ENCODE data around the gene RFTN1. TPM values are rescaled to one million over a fixed set of nuclear protein-coding genes. Genes with fewer than 3 reads are reported as not detected.
A peak's percentile ranks its signal among the peaks of the same experiment; 100 is the strongest.

RFTN1 gene
- total and polyA plus RNA-seq, 9 of the 15 experiments (the other 6 are each of a cell fraction or from before 2014, with no cell fraction given) = 0.08 to 0.51 (median 0.11) TPM; not detected in 6

- TF ChIP-seq JUN (IDR thresholded peaks at IDR 0.05; ENCODE audit: borderline replicate concordance, low read depth, low read length) (no peak), JUN (CRISPR knock-in tag; IDR thresholded peaks at IDR 0.05; ENCODE audit: borderline replicate concordance) (no peak), ZC3H11A (IDR thresholded peaks at IDR 0.05; ENCODE audit: low read depth, low read length) (no peak), XRCC4 (IDR thresholded peaks at IDR 0.05; ENCODE audit: extremely low read depth, insufficient read depth, insufficient read length) (no peak), GABPB1 (CRISPR knock-in tag; IDR thresholded peaks at IDR 0.05) (0 out of 2 replicates have a peak, but pooled peaks have one; percentile 22)
These were observed 246.8 kb downstream of the RFTN1 start (continued) for GRCh38 chr3:16266714-16267113.

Other genes starting within 250 kb of the RFTN1 start
- 15.9 and 16.0 TPM in 2 replicates for gene DPH3, start 248.8 kb downstream of the RFTN1 start, total RNA-seq (2014; rRNA removed)
- gene DPH3, start 248.8 kb downstream of the RFTN1 start, total RNA-seq (2014; rRNA removed; fragmentation: Illumina TruSeq; extraction: Trizol) = 32.8 and 34.2 TPM in 2 replicates
- gene DPH3, start 248.8 kb downstream of the RFTN1 start, total RNA-seq (2015; rRNA removed; fragmentation: Illumina TruSeq; extraction: Trizol) = 26.9 and 30.3 TPM in 2 replicates
- 44.0 and 46.0 TPM in 2 replicates for gene DPH3, start 248.8 kb downstream of the RFTN1 start, total RNA-seq (2021)
- gene DPH3, start 248.8 kb downstream of the RFTN1 start, polyA plus RNA-seq (2011; rRNA removed) = 48.3 and 62.7 TPM in 2 replicates
- gene DPH3, start 248.8 kb downstream of the RFTN1 start, polyA plus RNA-seq (2014; fragmentation: Illumina TruSeq; extraction: Trizol) = 36.6 and 38.7 TPM in 2 replicates
- 100 to 1,000 TPM; 131 TPM for gene DPH3, start 248.8 kb downstream of the RFTN1 start, polyA plus RNA-seq (2014; fragmentation: Nextera tagmentation; extraction: Ambion mirVana)
- 27.2 and 28.3 TPM in 2 replicates for gene DPH3, start 248.8 kb downstream of the RFTN1 start, polyA plus RNA-seq (2014; rRNA removed)
- 41.2 and 41.6 TPM in 2 replicates for gene OXNAD1, start 248.5 kb downstream of the RFTN1 start, total RNA-seq (2014; rRNA removed)
- 43.6 and 49.4 TPM in 2 replicates for gene OXNAD1, start 248.5 kb downstream of the RFTN1 start, total RNA-seq (2014; rRNA removed; fragmentation: Illumina TruSeq; extraction: Trizol)
- 37.7 and 41.1 TPM in 2 replicates for gene OXNAD1, start 248.5 kb downstream of the RFTN1 start, total RNA-seq (2015; rRNA removed; fragmentation: Illumina TruSeq; extraction: Trizol)
- 38.9 and 40.9 TPM in 2 replicates for gene OXNAD1, start 248.5 kb downstream of the RFTN1 start, total RNA-seq (2021)
- 35.5 and 44.4 TPM in 2 replicates for gene OXNAD1, start 248.5 kb downstream of the RFTN1 start, polyA plus RNA-seq (2011; rRNA removed)
- gene OXNAD1, start 248.5 kb downstream of the RFTN1 start, polyA plus RNA-seq (2014; fragmentation: Illumina TruSeq; extraction: Trizol) = 42.9 and 44.1 TPM in 2 replicates
- 10 to 100 TPM; 12.8 to 14.5 TPM for gene OXNAD1, start 248.5 kb downstream of the RFTN1 start, polyA plus RNA-seq (2014; fragmentation: Nextera tagmentation; extraction: Ambion mirVana)
- gene OXNAD1, start 248.5 kb downstream of the RFTN1 start, polyA plus RNA-seq (2014; rRNA removed) = 33.0 and 38.2 TPM in 2 replicates
- not detected in 2 replicates for gene DAZL, start 91.7 kb upstream of the RFTN1 start, total RNA-seq (2014; rRNA removed)
- not detected in 2 replicates for gene DAZL, start 91.7 kb upstream of the RFTN1 start, total RNA-seq (2014; rRNA removed; fragmentation: Illumina TruSeq; extraction: Trizol)
- gene DAZL, start 91.7 kb upstream of the RFTN1 start, total RNA-seq (2015; rRNA removed; fragmentation: Illumina TruSeq; extraction: Trizol) = not detected in 2 replicates
- gene DAZL, start 91.7 kb upstream of the RFTN1 start, total RNA-seq (2021) = not detected in 2 replicates
- gene DAZL, start 91.7 kb upstream of the RFTN1 start, polyA plus RNA-seq (2011; rRNA removed) = not detected in 2 replicates
- gene DAZL, start 91.7 kb upstream of the RFTN1 start, polyA plus RNA-seq (2014; fragmentation: Illumina TruSeq; extraction: Trizol) = not detected in 2 replicates
- not detected for gene DAZL, start 91.7 kb upstream of the RFTN1 start, polyA plus RNA-seq (2014; fragmentation: Nextera tagmentation; extraction: Ambion mirVana)
- not detected in 2 replicates for gene DAZL, start 91.7 kb upstream of the RFTN1 start, polyA plus RNA-seq (2014; rRNA removed)